Thyroid gland (tissue), 4 donors: ENCODE measurements around the gene IL18BP.

Source experiments
- CTCF ChIP-seq, 6 experiments: fragments of 200-600 bp in 3 of 6; fragments of 450-650 bp in 3 of 6; sonication (generic) in 3 of 6; IDR thresholded peaks; one replicate each; pipeline ENCODE4 v1.5.1; 2016 to 2019; ENCODE audit warnings: antibody characterized with exemption in 6 of 6, mild to moderate bottlenecking in 2 of 6, inconsistent platforms in 1 of 6, moderate library complexity in 1 of 6
- POLR2A ChIP-seq, 2 donors: fragments of 450-650 bp; IDR thresholded peaks; one replicate each; pipeline ENCODE4 v1.6.1; 2017; ENCODE audit warnings: antibody characterized with exemption in 2 of 2, mild to moderate bottlenecking in 2 of 2, moderate library complexity in 1 of 2

DNA sequence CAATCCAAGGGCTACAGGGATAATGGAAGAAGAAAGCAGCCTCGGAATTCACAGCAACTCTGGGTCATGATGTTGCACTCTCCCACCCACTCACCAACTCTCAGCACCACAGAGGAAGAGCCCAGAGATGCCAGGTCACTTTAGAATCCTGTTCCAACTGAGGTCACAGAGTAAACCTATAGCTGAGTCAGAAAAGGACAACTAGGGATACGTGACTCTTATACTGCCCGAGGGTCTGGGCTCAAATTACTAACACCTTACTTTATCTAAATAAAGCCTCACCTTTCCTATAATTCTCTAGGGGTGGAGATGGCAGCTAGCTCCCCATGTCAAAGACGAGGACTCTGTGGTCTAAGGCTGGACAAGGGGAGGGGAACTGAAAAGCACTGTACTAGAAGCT lies 24.6 kb downstream of the IL18BP start:
- TF ChIP-seq CTCF (IDR thresholded peaks at IDR 0.05): no peak
- TF ChIP-seq POLR2A (IDR thresholded peaks at IDR 0.05): no peak
